Muscle layer of colon (tissue), 2 donors: Measurements from ENCODE around the gene CMYA5.
"Not testable (repeated sequence)": the region's sequence is repeated elsewhere in the genome, so short reads cannot be mapped to it uniquely, and the experiment has no call there.

Source experiments
- H3K27ac ChIP-seq: one replicate; pipeline ENCODE4 v1.7.0; 2013; ENCODE audit warnings: low read depth, mild to moderate bottlenecking, low read length, moderate library complexity
- H3K27me3 ChIP-seq, 2 donors: one replicate each; pipeline ENCODE4 v1.7.0; 2013; ENCODE audit warnings: low read length in 2 of 2, mild to moderate bottlenecking in 2 of 2; ENCODE audit not compliant: insufficient read depth in 2 of 2, control insufficient read depth in 1 of 2
- H3K36me3 ChIP-seq: one replicate; pipeline ENCODE4 v1.7.0; 2013; ENCODE audit warnings: mild to moderate bottlenecking, low read length; ENCODE audit not compliant: insufficient read depth
- H3K4me1 ChIP-seq: one replicate; pipeline ENCODE4 v1.7.0; 2013; ENCODE audit warnings: mild to moderate bottlenecking, low read length; ENCODE audit not compliant: insufficient read depth
- H3K4me3 ChIP-seq, 2 donors: one replicate each; pipeline ENCODE4 v1.7.0; 2013; ENCODE audit warnings: low read length in 2 of 2, low read depth in 1 of 2, mild to moderate bottlenecking in 1 of 2, moderate library complexity in 1 of 2
- H3K9ac ChIP-seq: one replicate; pipeline ENCODE4 v1.7.0; 2013; ENCODE audit warnings: low read length
- H3K9me3 ChIP-seq: one replicate; pipeline ENCODE4 v1.7.0; 2013; ENCODE audit warnings: mild to moderate bottlenecking, low read length
- donor health status: abdominal sarcoma.
- donor health status: Adenocarcinoma of cecum.

CMYA5 gene

GRCh38 chr5:79704553-79704952, 14.9 kb downstream of the CMYA5 start:
- Histone ChIP-seq H3K27ac (no peak overlapping the region), H3K9me3 (no peaks in the 10 kb centered on the region), H3K27me3 (no peaks in the 10 kb centered on the region), H3K36me3 (no peaks in the 10 kb centered on the region), H3K9ac (no peak overlapping the region), H3K4me3 (no peak overlapping the region), H3K4me1 (no peaks in the 10 kb centered on the region)

- no peak overlapping the region for H3K27ac ChIP-seq
- H3K4me3 ChIP-seq = no peak overlapping the region
- no peaks in the 10 kb centered on the region for H3K9me3 ChIP-seq
- H3K27me3 ChIP-seq = no peaks in the 10 kb centered on the region
- no peak overlapping the region for H3K9ac ChIP-seq
- no peaks in the 10 kb centered on the region for H3K36me3 ChIP-seq
- no peaks in the 10 kb centered on the region for H3K4me1 ChIP-seq
These were observed 16.0 kb downstream of the CMYA5 start for GRCh38 chr5:79705632-79706031.

GRCh38 chr5:79706317-79706716, 16.7 kb downstream of the CMYA5 start:
- not testable (repeated sequence) for H3K9me3 ChIP-seq, H3K4me1 ChIP-seq, H3K27ac ChIP-seq, H3K27me3 ChIP-seq, H3K4me3 ChIP-seq, H3K36me3 ChIP-seq, H3K9ac ChIP-seq

- no peaks in the 10 kb centered on the region for H3K27me3 ChIP-seq
- no peak overlapping the region for H3K27ac ChIP-seq
These were observed 17.9 kb downstream of the CMYA5 start for GRCh38 chr5:79707535-79707934.

GRCh38 chr5:79712741-79713140, 23.1 kb downstream of the CMYA5 start:
- Histone ChIP-seq H3K4me3 (no peak overlapping the region), H3K27ac (no peak overlapping the region), H3K36me3 (no peaks in the 10 kb centered on the region), H3K9me3 (no peaks in the 10 kb centered on the region), H3K9ac (no peak overlapping the region), H3K27me3 (no peaks in the 10 kb centered on the region), H3K4me1 (no peaks in the 10 kb centered on the region)

More at GRCh38 chr5:79707535-79707934, 17.9 kb downstream of the CMYA5 start:
- Histone ChIP-seq H3K36me3 (no peaks in the 10 kb centered on the region), H3K9ac (no peak overlapping the region), H3K9me3 (no peaks in the 10 kb centered on the region), H3K4me1 (no peaks in the 10 kb centered on the region), H3K4me3 (no peak overlapping the region)

GRCh38 chr5:79713727-79714126, 24.1 kb downstream of the CMYA5 start:
- H3K4me1 ChIP-seq = no peaks in the 10 kb centered on the region
- no peak overlapping the region for H3K27ac ChIP-seq
- H3K4me3 ChIP-seq = no peak overlapping the region
- H3K27me3 ChIP-seq = no peaks in the 10 kb centered on the region
- H3K36me3 ChIP-seq = no peaks in the 10 kb centered on the region
- H3K9me3 ChIP-seq = no peaks in the 10 kb centered on the region
- H3K9ac ChIP-seq = no peak overlapping the region

GRCh38 chr5:79716839-79717238, 27.2 kb downstream of the CMYA5 start:
- no peaks in the 10 kb centered on the region for H3K36me3 ChIP-seq
- no peaks in the 10 kb centered on the region for H3K4me1 ChIP-seq
- H3K9me3 ChIP-seq = peaks cover 11% of the 10 kb centered on the region
- no peaks in the 10 kb centered on the region for H3K27me3 ChIP-seq
- H3K4me3 ChIP-seq = no peak overlapping the region
- H3K27ac ChIP-seq = no peak overlapping the region
- H3K9ac ChIP-seq = no peak overlapping the region

GRCh38 chr5:79720096-79720495, 30.5 kb downstream of the CMYA5 start:
- H3K9me3 ChIP-seq = peaks cover 11% of the 10 kb centered on the region
- H3K36me3 ChIP-seq = no peaks in the 10 kb centered on the region
- H3K4me3 ChIP-seq = no peak overlapping the region
- H3K4me1 ChIP-seq = no peaks in the 10 kb centered on the region
- H3K9ac ChIP-seq = no peak overlapping the region
- H3K27ac ChIP-seq = no peak overlapping the region
- H3K27me3 ChIP-seq = no peaks in the 10 kb centered on the region

- no peaks in the 10 kb centered on the region for H3K27me3 ChIP-seq
These were observed 38.1 kb downstream of the CMYA5 start for GRCh38 chr5:79727451-79728355.

GRCh38 chr5:79728396-79728795, 38.8 kb downstream of the CMYA5 start:
- Histone ChIP-seq H3K9me3 (no peaks in the 10 kb centered on the region), H3K4me3 (no peak overlapping the region), H3K27ac (no peak overlapping the region)

More at GRCh38 chr5:79727451-79728355, 38.1 kb downstream of the CMYA5 start:
- H3K27ac ChIP-seq = no peak overlapping the region
- no peak overlapping the region for H3K4me3 ChIP-seq
- no peaks in the 10 kb centered on the region for H3K4me1 ChIP-seq
- H3K9ac ChIP-seq = no peak overlapping the region
- no peaks in the 10 kb centered on the region for H3K9me3 ChIP-seq
- H3K36me3 ChIP-seq = no peaks in the 10 kb centered on the region

GRCh38 chr5:79729679-79730078, 40.0 kb downstream of the CMYA5 start:
- H3K36me3 ChIP-seq = no peaks in the 10 kb centered on the region

More at GRCh38 chr5:79728396-79728795, 38.8 kb downstream of the CMYA5 start:
- H3K27me3 ChIP-seq = no peaks in the 10 kb centered on the region
- H3K9ac ChIP-seq = no peak overlapping the region
- no peaks in the 10 kb centered on the region for H3K4me1 ChIP-seq
- no peaks in the 10 kb centered on the region for H3K36me3 ChIP-seq

GRCh38 chr5:79730564-79730963, 40.9 kb downstream of the CMYA5 start:
- Histone ChIP-seq H3K27ac (no peak overlapping the region), H3K4me1 (no peaks in the 10 kb centered on the region), H3K27me3 (no peaks in the 10 kb centered on the region), H3K9me3 (no peaks in the 10 kb centered on the region), H3K36me3 (no peaks in the 10 kb centered on the region), H3K9ac (no peak overlapping the region), H3K4me3 (no peak overlapping the region)

More at GRCh38 chr5:79729679-79730078, 40.0 kb downstream of the CMYA5 start:
- Histone ChIP-seq H3K9me3 (no peaks in the 10 kb centered on the region), H3K27me3 (no peaks in the 10 kb centered on the region), H3K4me3 (no peak overlapping the region), H3K9ac (no peak overlapping the region), H3K4me1 (no peaks in the 10 kb centered on the region), H3K27ac (no peak overlapping the region)
